OCI-LY3 (cell line): ENCODE measurements around the gene RSL1D1.
A peak's percentile ranks its signal among the peaks of the same experiment; 100 is the strongest.

Experiments
- H2AFZ ChIP-seq: fragments of 200-600, 300-600 bp; shearing (Covaris generic); 2 replicates; pipeline ENCODE4 v1.6.0; 2014; ENCODE audit warnings: antibody characterized with exemption, low read depth, low read length
- H3K27ac ChIP-seq: fragments of 200-600, 300-600 bp; sonication (generic); 2 replicates; pipeline ENCODE4 v1.5.1; 2014; ENCODE audit warnings: mild to moderate bottlenecking, low read length, moderate library complexity, mixed read lengths
- H3K27me3 ChIP-seq: fragments of 200-600, 300-600 bp; sonication (generic); 2 replicates; pipeline ENCODE4 v1.6.1; 2014; ENCODE audit warnings: low read depth, low read length, mixed read lengths
- H3K36me3 ChIP-seq: fragments of 200-600, 300-600 bp; sonication (generic); replicated peaks from 2 replicates; pipeline ENCODE3; 2014; ENCODE audit warnings: low read depth, low read length, mixed read lengths
- H3K4me1 ChIP-seq: fragments of 300-600, 200-600 bp; sonication (generic); 2 replicates; pipeline ENCODE4 v1.6.1; 2014; ENCODE audit warnings: low read length, mixed read lengths
- H3K4me2 ChIP-seq: fragments of 200-600, 300-600 bp; sonication (generic); 2 replicates; pipeline ENCODE4 v1.6.1; 2014; ENCODE audit warnings: low read length, mixed read lengths
- H3K4me3 ChIP-seq: fragments of 300-600, 200-600 bp; sonication (generic); 2 replicates; pipeline ENCODE4 v1.5.1; 2014; ENCODE audit warnings: antibody characterized with exemption, mild to moderate bottlenecking, low read length, moderate library complexity
- H3K79me2 ChIP-seq: fragments of 300-600, 200-600 bp; shearing (Covaris generic); 2 replicates; pipeline ENCODE4 v1.6.1; 2014; ENCODE audit warnings: mild to moderate bottlenecking, low read length, mixed read lengths
- H3K9ac ChIP-seq: fragments of 300-600, 200-600 bp; shearing (Covaris generic); 2 replicates; pipeline ENCODE4 v1.6.0; 2014; ENCODE audit warnings: mild to moderate bottlenecking, low read length, moderate library complexity
- H3K9me3 ChIP-seq: fragments of 200-600, 300-600 bp; shearing (Covaris generic); 2 replicates; pipeline ENCODE4 v1.6.1; 2014; ENCODE audit warnings: low read length, mixed read lengths; ENCODE audit not compliant: insufficient read depth
- H4K20me1 ChIP-seq: fragments of 200-600, 300-600 bp; sonication (generic); 2 replicates; pipeline ENCODE4 v1.6.1; 2016; ENCODE audit warnings: low read length, mixed read lengths; ENCODE audit not compliant: insufficient read depth
- CTCF ChIP-seq: fragments of 200-600, 300-600 bp; sonication (generic); IDR thresholded peaks from 2 replicates; pipeline ENCODE4 v1.5.1; 2014; ENCODE audit warnings: antibody characterized with exemption, low read length, low read depth
- EZH2phosphoT487 ChIP-seq: fragments of 200-600 bp; shearing (Covaris generic); IDR thresholded peaks from 2 replicates; pipeline ENCODE4 v1.6.1; 2018; ENCODE audit warnings: antibody characterized with exemption, mixed run types, low read depth

The RSL1D1 gene

GRCh38 chr16:11871193-11871592 is 19.9 kb upstream of the RSL1D1 start:
- H3K27me3 ChIP-seq, result no peaks in the 10 kb centered on the region
- no peak overlapping the region for H3K27ac ChIP-seq
- no peaks in the 10 kb centered on the region for H3K4me1 ChIP-seq
- H3K9ac ChIP-seq, result no peak overlapping the region
- H4K20me1 ChIP-seq, result no peaks in the 10 kb centered on the region
- no peak for TF ChIP-seq EZH2phosphoT487
- TF ChIP-seq CTCF, result peak; percentile 19
- H3K4me2 ChIP-seq, result no peak overlapping the region
- no peak overlapping the region for H3K4me3 ChIP-seq
- no peaks in the 10 kb centered on the region for H3K9me3 ChIP-seq
- no peaks in the 10 kb centered on the region; the same call in 1 of the 2 replicates for H3K79me2 ChIP-seq
- H2AFZ ChIP-seq, result no peak overlapping the region
- H3K36me3 ChIP-seq, result peaks cover 47% of the 10 kb centered on the region

GRCh38 chr16:11870399-11870798 is 19.1 kb upstream of the RSL1D1 start:
- Histone ChIP-seq H3K4me3 (no peak overlapping the region), H3K4me1 (no peaks in the 10 kb centered on the region), H3K9me3 (no peaks in the 10 kb centered on the region), H3K27me3 (no peaks in the 10 kb centered on the region), H3K27ac (no peak overlapping the region), H4K20me1 (no peaks in the 10 kb centered on the region), H3K4me2 (no peak overlapping the region), H3K36me3 (peaks cover 43% of the 10 kb centered on the region), H2AFZ (no peak overlapping the region), H3K9ac (no peak overlapping the region), H3K79me2 (no peaks in the 10 kb centered on the region; the same call in 1 of the 2 replicates)
- no peak for TF ChIP-seq EZH2phosphoT487
- no peak for TF ChIP-seq CTCF

GRCh38 chr16:11869353-11870228 is 18.2 kb upstream of the RSL1D1 start:
- Histone ChIP-seq H3K9me3 (no peaks in the 10 kb centered on the region), H3K4me1 (no peaks in the 10 kb centered on the region; the same call in 1 of the 2 replicates), H3K9ac (no peak overlapping the region), H4K20me1 (0 out of 2 replicates have a peak, but pooled peaks cover 3% of the 10 kb centered on the region), H2AFZ (no peak overlapping the region), H3K27ac (no peak overlapping the region), H3K4me3 (no peak overlapping the region), H3K79me2 (peaks cover 3% of the 10 kb centered on the region; the same call in 1 of the 2 replicates), H3K36me3 (peaks cover 41% of the 10 kb centered on the region), H3K4me2 (no peak overlapping the region), H3K27me3 (no peaks in the 10 kb centered on the region)
- TF ChIP-seq EZH2phosphoT487 (no peak), CTCF (no peak)

GRCh38 chr16:11868412-11868980 is 17.2 kb upstream of the RSL1D1 start:
- H3K27me3 ChIP-seq, result no peaks in the 10 kb centered on the region
- H3K79me2 ChIP-seq, result peaks cover 3% of the 10 kb centered on the region; the same call in 1 of the 2 replicates
- H3K4me2 ChIP-seq, result no peak overlapping the region
- H3K9me3 ChIP-seq, result no peaks in the 10 kb centered on the region
- H3K4me1 ChIP-seq, result no peaks in the 10 kb centered on the region; the same call in 1 of the 2 replicates
- no peak overlapping the region for H3K4me3 ChIP-seq
- H3K9ac ChIP-seq, result no peak overlapping the region
- H3K36me3 ChIP-seq, result peaks cover 32% of the 10 kb centered on the region
- TF ChIP-seq EZH2phosphoT487 (no peak), CTCF (no peak)
- H4K20me1 ChIP-seq, result 0 out of 2 replicates have a peak, but pooled peaks cover 3% of the 10 kb centered on the region
- H2AFZ ChIP-seq, result no peak overlapping the region
- H3K27ac ChIP-seq, result no peak overlapping the region
